CD4-positive, alpha-beta T cell treated with Interleukin-4 for 4 hours (primary cell): ENCODE results near the gene ARIH1.
A peak's percentile ranks its signal among the peaks of the same experiment; 100 is the strongest.

ENCODE experiments used
- DNase-seq: peaks from one replicate; pipeline ENCODE4 v3.0.0-alpha.2; 2020

The ARIH1 gene

GRCh38 chr15:72488558-72488957 lies 14.4 kb downstream of the ARIH1 start:
- no peak for DNase-seq

- DNase-seq: no peak
Measured at GRCh38 chr15:72489943-72490554, 15.9 kb downstream of the ARIH1 start.

- no peak for DNase-seq
Measured at GRCh38 chr15:72491768-72492167, 17.6 kb downstream of the ARIH1 start.

GRCh38 chr15:72492733-72493132 lies 18.6 kb downstream of the ARIH1 start:
- DNase-seq: no peak

GRCh38 chr15:72493220-72493619 lies 19.1 kb downstream of the ARIH1 start:
- DNase-seq: no peak

GRCh38 chr15:72495007-72495406 lies 20.9 kb downstream of the ARIH1 start:
- no peak for DNase-seq

GRCh38 chr15:72496783-72497182 lies 22.7 kb downstream of the ARIH1 start:
- no peak for DNase-seq

- no peak for DNase-seq
Measured at GRCh38 chr15:72497402-72497801, 23.3 kb downstream of the ARIH1 start.

- no peak for DNase-seq
Measured at GRCh38 chr15:72502220-72502809, 28.2 kb downstream of the ARIH1 start.

GRCh38 chr15:72503147-72503546 lies 29.0 kb downstream of the ARIH1 start:
- DNase-seq: peak; percentile 8

- no peak for DNase-seq
Measured at GRCh38 chr15:72507402-72508092, 33.4 kb downstream of the ARIH1 start.

GRCh38 chr15:72509484-72509883 lies 35.4 kb downstream of the ARIH1 start:
- DNase-seq: no peak

- DNase-seq: no peak
Measured at GRCh38 chr15:72511536-72511935, 37.4 kb downstream of the ARIH1 start.

GRCh38 chr15:72515591-72516389 lies 41.7 kb downstream of the ARIH1 start:
- no peak for DNase-seq

GRCh38 chr15:72516777-72517176 lies 42.6 kb downstream of the ARIH1 start:
- DNase-seq: no peak

GRCh38 chr15:72521682-72522081 lies 47.6 kb downstream of the ARIH1 start:
- no peak for DNase-seq

- no peak for DNase-seq
Measured at GRCh38 chr15:72532991-72533601, 59.0 kb downstream of the ARIH1 start.

GRCh38 chr15:72534523-72534922 lies 60.4 kb downstream of the ARIH1 start:
- DNase-seq: peak; percentile 61

- DNase-seq: no peak
Measured at GRCh38 chr15:72535911-72536310, 61.8 kb downstream of the ARIH1 start.

- no peak for DNase-seq
Measured at GRCh38 chr15:72536506-72536905, 62.4 kb downstream of the ARIH1 start.

GRCh38 chr15:72538931-72539330 lies 64.8 kb downstream of the ARIH1 start:
- DNase-seq: no peak

- no peak for DNase-seq
Measured at GRCh38 chr15:72540606-72541237, 66.6 kb downstream of the ARIH1 start.

- DNase-seq: no peak
Measured at GRCh38 chr15:72541674-72542073, 67.5 kb downstream of the ARIH1 start.
